CD4-positive, CD25-positive, alpha-beta regulatory T cell (primary cell): Measurements from ENCODE around the gene ADAM19. TPM values are rescaled to one million over a fixed set of nuclear protein-coding genes. Genes with fewer than 3 reads are reported as not detected.

Experiments
- ATAC-seq, 2 donors: fragments of 150-1000 bp; cut with Tn5 transposase; one replicate each; pipeline ENCODE4 v1.10.0; 2021; ENCODE audit warnings: low read depth in 2 of 2, moderate number of reproducible peaks in 2 of 2, moderate library complexity in 1 of 2
- DNase-seq, 3 donors: peaks; one replicate each; pipeline versions ENCODE4 v3.0.0 to v3.0.0-alpha.2; 2012 to 2022; ENCODE audit warnings: mixed read lengths in 1 of 3
- H3K27ac ChIP-seq: one replicate; pipeline ENCODE4 v1.7.0; 2013; ENCODE audit warnings: mild to moderate bottlenecking, low read length; ENCODE audit not compliant: insufficient read depth, poor library complexity, severe bottlenecking
- H3K27me3 ChIP-seq: one replicate; pipeline ENCODE4 v1.7.0; 2013; ENCODE audit warnings: low read length; ENCODE audit not compliant: control insufficient read depth, insufficient read depth
- H3K36me3 ChIP-seq: one replicate; pipeline ENCODE4 v1.7.0; 2013; ENCODE audit warnings: mild to moderate bottlenecking, low read length, moderate library complexity; ENCODE audit not compliant: control insufficient read depth, insufficient read depth
- H3K4me1 ChIP-seq: 2 replicates; pipeline ENCODE4 v1.7.0; 2013; ENCODE audit warnings: mild to moderate bottlenecking, low read length; ENCODE audit not compliant: insufficient read depth, control insufficient read depth, poor library complexity, severe bottlenecking
- H3K4me3 ChIP-seq: one replicate; pipeline ENCODE4 v1.7.0; 2013; ENCODE audit warnings: low read depth, mild to moderate bottlenecking, low read length, moderate library complexity
- H3K9me3 ChIP-seq, 2 experiments: 1 replicate in 1 of 2; 2 replicates in 1 of 2; pipeline ENCODE4 v1.7.0; 2013; ENCODE audit warnings: low read length in 2 of 2, mild to moderate bottlenecking in 1 of 2, moderate library complexity in 1 of 2; ENCODE audit not compliant: control insufficient read depth in 2 of 2
- H3K27ac Mint-ChIP-seq, 3 donors: one replicate each; pipeline ENCODE4 v1.8.0; 2020 to 2022; ENCODE audit warnings: mild to moderate bottlenecking in 3 of 3, mixed read lengths in 3 of 3, moderate library complexity in 2 of 3
- H3K27me3 Mint-ChIP-seq: one replicate; pipeline ENCODE4 v1.8.0; 2022; ENCODE audit warnings: mild to moderate bottlenecking, mixed read lengths
- H3K36me3 Mint-ChIP-seq: one replicate; pipeline ENCODE4 v1.8.0; 2020; ENCODE audit warnings: mixed read lengths
- H3K4me1 Mint-ChIP-seq, 4 donors: one replicate each; pipeline ENCODE4 v1.8.0; 2020 to 2022; ENCODE audit warnings: mixed read lengths in 4 of 4, mild to moderate bottlenecking in 1 of 4
- H3K4me3 Mint-ChIP-seq, 4 donors: one replicate each; pipeline ENCODE4 v1.8.0; 2020 to 2022; ENCODE audit warnings: mild to moderate bottlenecking in 4 of 4, mixed read lengths in 4 of 4, moderate library complexity in 3 of 4
- H3K9me3 Mint-ChIP-seq, 7 donors: one replicate each; pipeline ENCODE4 v1.8.0; 2020 to 2022; ENCODE audit warnings: mixed read lengths in 7 of 7, mild to moderate bottlenecking in 3 of 7, moderate library complexity in 2 of 7
- polyA plus RNA-seq, 4 donors: library from polyadenylated mRNA; unstranded; fragments of 300-500 nt; fragmentation: Illumina TruSeq; gene quantifications; one replicate each; pipeline ENCODE4 v1.2.3, GENCODE V29; 2021
- total RNA-seq: library from RNA; stranded (reverse); gene quantifications from one replicate; pipeline ENCODE4 v1.2.3, GENCODE V29; 2022

The ADAM19 gene
- total and polyA plus RNA-seq, 5 donors from 2014 or later: 5.5 to 113 (median 9.1) TPM

DNA sequence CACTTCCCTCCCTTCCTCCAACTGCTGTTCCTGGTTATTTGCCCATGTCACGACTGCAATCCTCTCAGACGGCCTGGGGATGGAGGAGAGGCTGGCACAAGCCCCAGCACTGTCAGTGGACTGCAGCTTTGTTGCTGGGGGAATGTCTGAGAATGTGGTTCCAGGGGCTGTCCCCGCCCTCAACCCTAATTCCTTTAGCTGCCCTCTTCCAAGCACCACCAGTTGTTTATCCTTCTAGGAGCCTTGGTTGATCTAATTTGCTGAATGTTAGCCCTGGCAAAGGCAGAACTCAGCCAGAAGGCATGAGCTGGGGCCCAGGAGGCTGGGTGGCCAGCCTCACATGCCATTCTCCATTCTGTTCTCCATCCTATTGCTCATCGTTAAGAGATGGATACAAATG is 51.6 kb downstream of the ADAM19 start:
- peak overlapping the region in 1 of 3 donors; percentile 23 for H3K27ac Mint-ChIP-seq
- peaks cover 6% of the 10 kb centered on the region for H3K4me1 ChIP-seq

GRCh38 chr5:157521704-157522029 is 53.9 kb downstream of the ADAM19 start:
- H3K4me1 Mint-ChIP-seq: peaks cover 4 to 20% (median 15%) of the 10 kb centered on the region in 4 donors
- no peaks in the 10 kb centered on the region for H3K27me3 Mint-ChIP-seq
- H3K27ac Mint-ChIP-seq: peak overlapping the region; percentile 10 to 68 (median 41)

More for the DNA sequence above, 51.6 kb downstream of the ADAM19 start:
- Mint-ChIP-seq H3K9me3 (no peaks in the 10 kb centered on the region), H3K27me3 (no peaks in the 10 kb centered on the region), H3K36me3 (peaks cover 3% of the 10 kb centered on the region), H3K4me3 (no peak overlapping the region), H3K4me1 (peaks cover 0 to 31% (median 23%) of the 10 kb centered on the region in 4 donors)
- no peak for ATAC-seq
- H3K27ac ChIP-seq: peak overlapping the region; percentile 7
- H3K4me3 ChIP-seq: no peak overlapping the region
- DNase-seq: no peak
- no peaks in the 10 kb centered on the region for H3K27me3 ChIP-seq
- no peaks in the 10 kb centered on the region for H3K9me3 ChIP-seq
- peaks cover 23% of the 10 kb centered on the region for H3K36me3 ChIP-seq

GRCh38 chr5:157520911-157521703 is 54.5 kb downstream of the ADAM19 start:
- Histone ChIP-seq H3K4me1 (no peaks in the 10 kb centered on the region), H3K9me3 (no peaks in the 10 kb centered on the region), H3K27me3 (no peaks in the 10 kb centered on the region), H3K4me3 (no peak overlapping the region), H3K36me3 (peaks cover 28% of the 10 kb centered on the region), H3K27ac (no peak overlapping the region)
- H3K27ac Mint-ChIP-seq: peak overlapping the region in 2 of 3 donors; percentile 56 to 68
- peaks cover 4% of the 10 kb centered on the region for H3K36me3 Mint-ChIP-seq
- peaks cover 8 to 16% (median 15%) of the 10 kb centered on the region in 4 donors for H3K4me1 Mint-ChIP-seq
- H3K9me3 Mint-ChIP-seq: no peaks in the 10 kb centered on the region
- no peak overlapping the region for H3K4me3 Mint-ChIP-seq
- ATAC-seq (no peak), DNase-seq (no peak)
- no peaks in the 10 kb centered on the region for H3K27me3 Mint-ChIP-seq

More at GRCh38 chr5:157521704-157522029, 53.9 kb downstream of the ADAM19 start:
- ATAC-seq: no peak
- H3K36me3 ChIP-seq: peaks cover 23% of the 10 kb centered on the region
- no peaks in the 10 kb centered on the region for H3K9me3 ChIP-seq
- H3K4me1 ChIP-seq: peaks cover 4% of the 10 kb centered on the region
- no peak overlapping the region for H3K4me3 Mint-ChIP-seq
- H3K27me3 ChIP-seq: no peaks in the 10 kb centered on the region
- no peak for DNase-seq
- no peak overlapping the region for H3K27ac ChIP-seq
- H3K4me3 ChIP-seq: no peak overlapping the region
- peaks cover 4% of the 10 kb centered on the region for H3K36me3 Mint-ChIP-seq
- no peaks in the 10 kb centered on the region for H3K9me3 Mint-ChIP-seq

GRCh38 chr5:157519579-157520253 is 55.9 kb downstream of the ADAM19 start:
- H3K4me3 ChIP-seq: no peak overlapping the region
- H3K27ac ChIP-seq: no peak overlapping the region
- no peaks in the 10 kb centered on the region for H3K9me3 ChIP-seq
- DNase-seq (no peak), ATAC-seq (no peak)
- H3K27me3 ChIP-seq: no peaks in the 10 kb centered on the region
- Mint-ChIP-seq H3K27me3 (no peaks in the 10 kb centered on the region), H3K4me1 (peaks cover 6 to 13% (median 10%) of the 10 kb centered on the region in 4 donors), H3K36me3 (peaks cover 4% of the 10 kb centered on the region), H3K4me3 (no peak overlapping the region), H3K27ac (peak overlapping the region in 1 of 3 donors; percentile 7), H3K9me3 (no peaks in the 10 kb centered on the region)
- H3K36me3 ChIP-seq: peaks cover 39% of the 10 kb centered on the region
- H3K4me1 ChIP-seq: no peaks in the 10 kb centered on the region

- H3K4me1 Mint-ChIP-seq: peaks cover 6 to 13% (median 10%) of the 10 kb centered on the region in 4 donors
- Histone ChIP-seq H3K4me1 (no peaks in the 10 kb centered on the region), H3K36me3 (peaks cover 45% of the 10 kb centered on the region), H3K27ac (no peak overlapping the region), H3K4me3 (no peak overlapping the region), H3K9me3 (no peaks in the 10 kb centered on the region), H3K27me3 (no peaks in the 10 kb centered on the region)
- DNase-seq: peak in 1 of 3 donors; percentile 30
- H3K9me3 Mint-ChIP-seq: no peaks in the 10 kb centered on the region
- ATAC-seq: no peak
- peaks cover 4% of the 10 kb centered on the region for H3K36me3 Mint-ChIP-seq
- no peak overlapping the region for H3K4me3 Mint-ChIP-seq
- no peak overlapping the region for H3K27ac Mint-ChIP-seq
- H3K27me3 Mint-ChIP-seq: no peaks in the 10 kb centered on the region
These were observed 56.6 kb downstream of the ADAM19 start for GRCh38 chr5:157518963-157519362.

DNA sequence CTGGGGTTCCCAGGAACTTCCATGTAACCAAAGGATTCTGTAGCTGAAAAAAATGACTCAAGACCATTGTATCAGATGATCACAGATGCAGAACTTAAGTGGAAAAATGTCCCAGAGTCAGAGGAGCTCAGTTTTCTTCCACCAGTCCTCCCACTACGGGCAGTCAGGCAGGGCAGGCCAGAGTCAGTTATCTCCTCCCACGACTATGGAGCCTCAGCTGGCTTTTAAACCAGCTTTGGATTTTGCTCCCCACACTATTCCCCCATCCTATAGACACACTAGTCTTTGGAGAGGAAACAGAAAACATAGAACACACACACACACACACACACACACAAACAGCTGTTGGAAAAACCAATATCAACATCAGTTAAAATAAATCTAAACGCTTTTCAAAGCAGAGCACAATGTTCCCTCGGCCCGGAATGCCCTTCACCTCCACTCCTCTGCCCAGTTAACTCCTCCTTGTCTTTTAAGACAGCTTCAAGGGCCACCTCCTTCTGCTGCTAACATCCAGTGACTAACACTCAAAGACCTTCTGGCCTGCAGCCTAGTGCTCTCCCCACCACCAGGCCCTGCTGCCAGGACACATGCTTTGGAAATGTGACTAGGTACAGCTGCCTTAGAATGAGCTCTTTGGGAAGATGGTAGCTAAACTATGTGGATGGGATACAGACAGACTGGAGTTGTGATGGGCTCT is 58.8 kb downstream of the ADAM19 start:
- DNase-seq: no peak
- Histone ChIP-seq H3K4me1 (no peaks in the 10 kb centered on the region), H3K36me3 (peaks cover 53% of the 10 kb centered on the region), H3K9me3 (no peaks in the 10 kb centered on the region), H3K4me3 (no peak overlapping the region), H3K27me3 (no peaks in the 10 kb centered on the region), H3K27ac (no peak overlapping the region)
- Mint-ChIP-seq H3K27me3 (no peaks in the 10 kb centered on the region), H3K27ac (peak overlapping the region in 1 of 3 donors; percentile 33), H3K4me3 (peak overlapping the region in 1 of 4 donors; percentile 5), H3K4me1 (peaks cover under 1 to 8% (median 6%) of the 10 kb centered on the region in 4 donors), H3K36me3 (peaks cover 10% of the 10 kb centered on the region), H3K9me3 (no peaks in the 10 kb centered on the region)
- ATAC-seq: no peak

GRCh38 chr5:157516006-157516405 is 59.6 kb downstream of the ADAM19 start:
- Mint-ChIP-seq H3K4me1 (peaks cover 0 to 8% (median 4%) of the 10 kb centered on the region in 4 donors), H3K36me3 (peaks cover 10% of the 10 kb centered on the region), H3K27me3 (no peaks in the 10 kb centered on the region), H3K9me3 (no peaks in the 10 kb centered on the region), H3K27ac (peak overlapping the region in 1 of 3 donors; percentile 51), H3K4me3 (no peak overlapping the region)
- Histone ChIP-seq H3K27ac (no peak overlapping the region), H3K9me3 (no peaks in the 10 kb centered on the region), H3K36me3 (peaks cover 57% of the 10 kb centered on the region), H3K4me1 (no peaks in the 10 kb centered on the region), H3K27me3 (no peaks in the 10 kb centered on the region), H3K4me3 (no peak overlapping the region)
- ATAC-seq (no peak), DNase-seq (no peak)
